HG03469 (cell line): ENCODE measurements around the gene CALHM2.
"Not testable (repeated sequence)": the region's sequence is repeated elsewhere in the genome, so short reads cannot be mapped to it uniquely, and the experiment has no call there.

Experiments used
- ATAC-seq: cut with Tn5 transposase; IDR thresholded peaks from one replicate; pipeline ENCODE4 v1.9.1; 2021; ENCODE audit warnings: mild to moderate bottlenecking, moderate library complexity, moderate number of reproducible peaks; ENCODE audit not compliant: unreplicated experiment

The CALHM2 gene

GRCh38 chr10:103451831-103452505 lies at the start of gene CALHM2:
Gene CALHM2 (minus strand): TSS chr10:103452370. CDS start chr10:103449941, 2,429 bp downstream.
- no peak for ATAC-seq

GRCh38 chr10:103501186-103501585 lies 49.0 kb upstream of the CALHM2 start:
- ATAC-seq, result no peak

GRCh38 chr10:103500481-103500880 lies 48.3 kb upstream of the CALHM2 start:
- ATAC-seq, result no peak

- no peak for ATAC-seq
Measured at GRCh38 chr10:103499881-103500280, 47.7 kb upstream of the CALHM2 start.

- no peak for ATAC-seq
Measured at GRCh38 chr10:103498936-103499638, 46.9 kb upstream of the CALHM2 start.

GRCh38 chr10:103497161-103497915 lies 45.2 kb upstream of the CALHM2 start:
- no peak for ATAC-seq

GRCh38 chr10:103495321-103495720 lies 43.2 kb upstream of the CALHM2 start:
- no peak for ATAC-seq

GRCh38 chr10:103493916-103494877 lies 42.0 kb upstream of the CALHM2 start:
- ATAC-seq, result no peak

- ATAC-seq, result no peak
Measured at GRCh38 chr10:103493362-103493915, 41.3 kb upstream of the CALHM2 start, which contains the start of gene NEURL1. Gene NEURL1 (plus strand): TSS chr10:103493705. CDS start chr10:103494388, 683 bp downstream.

GRCh38 chr10:103492655-103493261 lies 40.6 kb upstream of the CALHM2 start:
- no peak for ATAC-seq

- no peak for ATAC-seq
Measured at GRCh38 chr10:103491729-103492364, 39.7 kb upstream of the CALHM2 start.

- ATAC-seq, result no peak
Measured at GRCh38 chr10:103490986-103491314, 38.8 kb upstream of the CALHM2 start.

GRCh38 chr10:103487410-103487708 lies 35.2 kb upstream of the CALHM2 start:
- ATAC-seq, result no peak

GRCh38 chr10:103486635-103487409 lies 34.7 kb upstream of the CALHM2 start:
- ATAC-seq, result not testable (repeated sequence)

- ATAC-seq, result no peak
Measured at GRCh38 chr10:103481974-103482531, 29.9 kb upstream of the CALHM2 start.

- no peak for ATAC-seq
Measured at GRCh38 chr10:103480521-103480920, 28.4 kb upstream of the CALHM2 start.

- no peak for ATAC-seq
Measured at GRCh38 chr10:103479135-103479534, 27.0 kb upstream of the CALHM2 start, which contains the start of gene CALHM3. Gene CALHM3 (minus strand): TSS chr10:103479240. CDS start chr10:103479032, 208 bp downstream.

GRCh38 chr10:103478671-103479070 lies 26.5 kb upstream of the CALHM2 start:
- ATAC-seq, result no peak
